ENCODE measurements around the gene RNF220.

GRCh38 chr1:44653107-44653964, 248.3 kb downstream of the RNF220 start:
- no peak for TF ChIP-seq GATA2 (CRISPR knock-in tag; IDR thresholded peaks at IDR 0.05)
- no peak for TF ChIP-seq JUND (IDR thresholded peaks at IDR 0.05)
- TF ChIP-seq CTCF (IDR thresholded peaks at IDR 0.05), result no peak
- TF ChIP-seq POLR2AphosphoS5 (IDR thresholded peaks at IDR 0.05; ENCODE audit: low read depth, low read length), result no peak

All from SK-N-SH (cell line).